HG02885 (cell line): ENCODE measurements around the gene HYOU1.
"Not testable (repeated sequence)": the region's sequence is repeated elsewhere in the genome, so short reads cannot be mapped to it uniquely, and the experiment has no call there.

Experiments
- ATAC-seq: cut with Tn5 transposase; IDR thresholded peaks from one replicate; pipeline ENCODE4 v1.9.1; 2021; ENCODE audit warnings: mild to moderate bottlenecking; ENCODE audit not compliant: unreplicated experiment, poor library complexity

HYOU1 gene

GRCh38 chr11:119057000-119057769 lies at the start of gene HYOU1:
HYOU1 (minus strand) TSS chr11:119057205; CDS start chr11:119056160, 1,045 bp downstream.
- peak; percentile 95 for ATAC-seq

GRCh38 chr11:119103793-119104192 lies 46.8 kb upstream of the HYOU1 start:
- ATAC-seq: no peak

- not testable (repeated sequence) for ATAC-seq
Observed at GRCh38 chr11:119103161-119103664, 46.2 kb upstream of the HYOU1 start.

GRCh38 chr11:119101759-119102423 lies 44.9 kb upstream of the HYOU1 start, which contains the start of gene DPAGT1:
DPAGT1 (minus strand) TSS chr11:119101853; CDS start chr11:119101655, 198 bp downstream.
- ATAC-seq: peak; percentile 83

- peak; percentile 7 for ATAC-seq
Observed at GRCh38 chr11:119100994-119101758, 44.2 kb upstream of the HYOU1 start.

- ATAC-seq: no peak
Observed at GRCh38 chr11:119100246-119100970, 43.4 kb upstream of the HYOU1 start.

- ATAC-seq: no peak
Observed at GRCh38 chr11:119099711-119100110, 42.7 kb upstream of the HYOU1 start.

- ATAC-seq: peak; percentile 87
Observed at GRCh38 chr11:119095066-119095880, 38.3 kb upstream of the HYOU1 start.

- peak; percentile 38 for ATAC-seq
Observed at GRCh38 chr11:119094816-119095065, 37.7 kb upstream of the HYOU1 start.

GRCh38 chr11:119093942-119094815 lies 37.2 kb upstream of the HYOU1 start:
- peak; percentile 3 for ATAC-seq

GRCh38 chr11:119092880-119093842 lies 36.2 kb upstream of the HYOU1 start:
- no peak for ATAC-seq

- ATAC-seq: no peak
Observed at GRCh38 chr11:119091966-119092879, 35.2 kb upstream of the HYOU1 start.

- ATAC-seq: no peak
Observed at GRCh38 chr11:119091178-119091577, 34.2 kb upstream of the HYOU1 start.

- ATAC-seq: no peak
Observed at GRCh38 chr11:119089319-119089718, 32.3 kb upstream of the HYOU1 start.

GRCh38 chr11:119088406-119088805 lies 31.4 kb upstream of the HYOU1 start:
- ATAC-seq: no peak

- no peak for ATAC-seq
Observed at GRCh38 chr11:119087747-119088241, 30.8 kb upstream of the HYOU1 start.
